IMR-90 (cell line): ENCODE results near the gene GALNT7.

ENCODE experiments used
- CTCF ChIP-seq: conservative IDR thresholded peaks from 2 replicates; pipeline ENCODE4 v1.5.1; 2012; ENCODE audit warnings: mild to moderate bottlenecking, low read depth, low read length, improper control_type of control experiment
- RAD21 ChIP-seq: IDR thresholded peaks from 2 replicates; pipeline ENCODE4 v1.6.1; 2012; ENCODE audit warnings: low read length, improper control_type of control experiment
- SMC3 ChIP-seq: fragments of 150-350 bp; IDR thresholded peaks from 2 replicates; pipeline ENCODE4 v1.6.1; 2016; ENCODE audit warnings: low read depth, mild to moderate bottlenecking, antibody characterized with exemption, low read length, moderate library complexity

- TF ChIP-seq RAD21 (no peak), CTCF (no peak), SMC3 (no peak)
These were observed 166.5 kb downstream of the GALNT7 start for GRCh38 chr4:173334891-173335752.
